Eye (tissue), 1 donor: ENCODE results near the gene TEAD1.
"Not testable (repeated sequence)": the region's sequence is repeated elsewhere in the genome, so short reads cannot be mapped to it uniquely, and the experiment has no call there.

Source experiments
- DNase-seq: peaks from one replicate; pipeline ENCODE4 v3.0.0-alpha.2; 2015

TEAD1 gene

DNA sequence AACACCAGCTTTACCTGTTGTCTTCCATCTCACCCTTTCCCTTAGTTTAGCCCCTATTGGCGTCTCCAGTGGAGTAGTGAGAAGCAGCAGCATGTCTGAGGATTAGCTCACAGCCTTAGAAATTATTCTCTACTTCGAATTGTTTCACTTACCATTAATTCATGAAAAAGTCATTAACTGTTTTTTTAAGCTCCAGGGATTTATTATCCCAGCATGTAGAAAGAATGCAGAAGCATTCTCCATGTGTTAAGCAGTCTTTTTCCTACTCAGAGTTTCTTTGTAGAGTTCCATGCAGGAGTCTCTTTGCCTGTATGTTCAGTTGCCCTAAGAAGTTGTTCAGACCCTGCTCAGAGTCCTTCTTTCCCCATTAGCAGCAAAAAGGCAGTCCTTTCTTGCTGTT lies 197.0 kb downstream of the TEAD1 start:
- no peak for DNase-seq

DNA sequence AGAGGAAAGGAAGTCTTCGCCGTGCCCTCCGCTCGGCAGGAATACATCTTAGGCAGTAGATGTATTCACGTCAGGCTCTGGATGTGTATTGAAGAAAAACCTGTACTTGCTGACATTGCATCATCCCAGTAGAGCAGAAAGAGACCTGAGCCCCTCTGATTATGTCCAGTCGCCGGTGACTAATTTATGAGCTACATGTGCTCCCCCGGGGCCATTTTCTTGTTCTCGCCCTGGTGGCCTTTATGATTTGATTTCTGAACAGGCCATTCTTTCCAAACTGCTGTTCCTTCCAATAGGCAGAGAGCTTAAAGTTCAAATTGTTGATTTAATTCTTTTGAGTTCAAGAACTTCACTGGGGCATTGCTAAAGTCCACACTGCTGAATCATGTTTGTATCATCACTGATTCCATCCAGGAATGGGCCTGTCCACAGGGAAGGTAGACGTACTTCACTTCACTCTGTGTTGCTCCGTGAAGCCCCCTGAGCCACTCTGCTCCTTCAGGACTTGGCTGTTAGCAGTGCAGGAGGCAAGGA lies 197.6 kb downstream of the TEAD1 start:
- DNase-seq, result peak; percentile 57

DNA sequence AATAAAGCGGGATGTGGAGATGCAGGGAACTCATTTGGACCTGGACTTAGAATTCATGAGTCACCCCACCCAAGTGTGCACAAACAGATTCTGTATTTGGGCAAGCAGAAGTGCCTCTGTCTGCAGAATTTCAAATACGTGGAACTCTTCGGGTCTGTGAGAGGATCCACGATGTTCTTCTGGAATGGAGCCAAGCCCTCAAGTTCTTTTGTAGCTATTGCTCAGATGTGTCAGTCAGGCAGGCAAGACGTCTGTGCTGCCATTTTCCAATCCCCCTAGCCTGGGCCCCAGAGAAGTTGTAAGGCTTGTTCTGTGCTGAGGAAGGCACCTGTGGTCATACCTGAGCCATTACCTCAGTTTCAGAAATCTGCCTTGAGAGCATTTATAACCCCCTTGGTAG lies 202.1 kb downstream of the TEAD1 start:
- no peak for DNase-seq

DNA sequence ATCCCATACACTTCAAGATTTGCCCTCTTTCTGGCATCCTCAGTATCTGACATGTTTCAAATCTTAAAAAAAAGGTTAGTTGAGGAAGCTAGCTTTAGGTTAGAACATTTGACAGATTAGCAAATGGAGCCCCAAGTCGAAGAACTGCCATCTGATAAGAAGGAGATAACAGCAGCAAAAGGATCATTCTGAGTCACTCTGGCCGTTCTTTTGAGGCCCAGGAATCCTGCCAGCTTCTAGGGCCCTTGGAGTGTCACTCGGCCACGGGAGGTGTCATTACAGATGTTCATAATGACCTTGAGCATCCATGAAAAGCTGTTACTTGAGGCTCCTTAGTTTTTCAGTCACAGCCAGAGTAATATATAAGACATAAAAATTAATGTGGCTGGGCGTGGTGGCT lies 202.8 kb downstream of the TEAD1 start:
- DNase-seq, result no peak

DNA sequence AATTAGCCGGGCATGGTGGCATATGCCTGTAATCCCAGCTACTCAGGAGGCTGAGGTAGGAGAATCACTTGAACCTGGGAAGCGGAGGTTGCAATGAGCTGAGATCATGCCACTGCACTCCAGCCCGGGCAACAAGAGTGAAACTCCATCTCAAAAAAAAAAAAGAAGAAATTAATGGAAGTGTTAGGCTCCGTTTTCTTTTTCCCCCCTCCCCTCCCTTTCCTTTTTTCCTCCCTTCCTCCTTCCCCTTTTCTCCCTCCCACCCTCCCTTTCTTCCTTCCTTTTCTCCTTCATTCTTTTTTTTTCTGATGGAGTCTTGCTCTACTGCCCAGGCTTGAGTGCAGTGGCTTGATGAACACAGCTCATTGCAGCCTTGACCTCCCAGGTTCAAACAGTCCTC lies 203.3 kb downstream of the TEAD1 start:
- not testable (repeated sequence) for DNase-seq

DNA sequence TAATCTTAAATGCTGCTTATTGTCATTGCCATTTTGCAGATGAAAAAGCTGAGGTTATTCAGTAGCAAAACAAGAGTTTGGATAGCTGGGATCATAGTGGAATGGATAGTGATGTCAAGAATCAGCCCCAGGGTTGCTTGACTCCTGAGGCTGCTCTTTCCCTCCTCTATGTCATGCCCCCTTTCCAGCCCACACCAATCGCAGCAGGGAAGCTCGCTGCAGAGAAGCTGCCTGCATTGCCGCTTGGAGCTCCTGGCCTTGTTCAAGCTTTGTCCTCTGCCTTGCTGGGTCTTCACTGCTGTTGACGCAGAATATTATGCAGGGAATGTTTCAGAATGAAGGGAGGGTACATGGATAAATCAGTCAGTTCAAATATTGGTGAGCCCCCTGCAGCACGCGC lies 206.1 kb downstream of the TEAD1 start:
- DNase-seq, result no peak

DNA sequence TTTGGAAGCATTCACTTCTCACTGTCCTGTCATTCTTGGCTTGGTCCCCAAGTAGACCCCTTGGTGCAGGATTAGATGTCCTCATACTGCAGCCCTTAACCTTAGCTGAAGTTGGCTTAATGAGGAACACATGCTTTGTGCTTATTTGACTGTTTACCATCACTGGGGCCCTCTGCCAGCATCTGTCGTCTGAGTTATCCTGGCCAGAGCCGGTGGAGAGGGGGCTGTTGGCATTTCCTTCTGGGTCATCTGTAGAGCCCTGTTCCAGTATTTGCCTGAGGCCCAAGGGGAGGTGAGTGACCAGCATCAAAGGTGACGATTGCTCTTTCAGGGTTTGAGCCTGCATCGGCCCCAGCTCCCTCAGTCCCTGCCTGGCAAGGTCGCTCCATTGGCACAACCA lies 208.4 kb downstream of the TEAD1 start:
- DNase-seq, result no peak

DNA sequence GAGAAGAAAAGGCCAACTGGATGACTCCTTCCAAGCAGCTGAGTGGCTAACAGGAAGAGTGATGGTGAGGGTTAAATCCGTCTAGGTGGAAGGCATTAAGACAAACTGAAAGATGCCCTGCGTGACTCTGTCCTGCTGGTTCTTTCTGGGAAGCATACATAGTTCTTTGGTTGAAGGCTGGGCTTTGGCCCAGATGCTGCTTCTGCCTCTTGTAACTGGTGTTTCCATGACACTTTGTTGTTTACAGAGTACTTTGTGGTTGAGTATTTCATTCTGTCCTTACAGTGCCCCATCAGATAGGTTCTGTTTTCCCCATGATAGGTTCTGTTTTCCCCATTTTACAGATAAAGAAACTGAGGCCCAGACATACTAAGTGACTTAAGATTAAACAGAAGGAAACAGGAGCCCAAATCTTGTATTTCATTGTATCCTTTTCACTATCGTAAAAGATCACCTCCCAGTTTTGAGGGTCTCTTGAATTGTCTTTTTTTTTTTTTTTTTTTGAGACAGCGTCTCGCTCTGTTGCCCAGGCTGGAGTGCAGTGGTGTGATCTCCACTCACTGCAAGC lies 210.6 kb downstream of the TEAD1 start:
- DNase-seq, result no peak

DNA sequence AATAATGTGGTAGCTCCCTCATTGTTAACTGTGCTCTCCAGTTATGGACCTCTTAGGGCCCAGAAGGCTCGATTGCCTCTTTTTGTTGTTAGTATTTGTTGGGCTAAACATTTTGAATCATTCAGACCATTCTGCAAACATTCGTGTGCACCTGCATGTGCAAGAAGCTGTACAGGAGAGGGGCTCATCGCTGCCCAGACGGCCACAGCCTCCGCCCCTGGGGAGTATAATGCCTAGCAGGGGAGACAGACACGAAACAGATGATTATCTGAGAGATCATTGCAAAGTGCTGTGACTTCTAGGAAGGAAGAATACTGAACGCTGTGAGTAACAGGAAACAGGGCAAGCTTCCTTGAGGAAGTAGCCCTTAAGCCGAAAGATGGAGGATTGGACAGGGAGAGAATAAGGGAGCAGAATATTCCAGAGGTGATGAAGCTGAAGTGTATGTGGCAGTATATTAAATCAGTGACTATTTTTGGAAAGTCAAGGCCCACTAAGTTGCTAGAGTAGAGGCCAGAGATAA lies 211.6 kb downstream of the TEAD1 start:
- DNase-seq, result no peak

DNA sequence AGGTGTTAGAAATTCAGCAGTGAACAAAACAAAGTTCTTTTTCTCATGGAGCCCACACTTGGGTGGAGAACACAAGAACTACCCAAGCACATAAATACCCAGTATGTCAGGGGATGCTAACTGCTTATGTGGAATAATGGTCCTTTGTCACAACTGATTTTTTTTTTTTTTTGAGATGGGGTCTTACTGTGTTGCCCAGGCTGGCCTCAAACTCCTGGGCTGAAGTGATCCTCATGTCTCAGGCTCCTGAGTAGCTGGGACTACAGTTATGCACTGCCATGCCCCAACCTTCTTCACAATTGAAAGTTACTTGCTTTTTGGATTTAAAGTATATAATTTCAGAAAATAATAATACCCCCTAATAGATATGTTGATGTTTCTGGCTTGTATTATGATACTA lies 212.3 kb downstream of the TEAD1 start:
- no peak for DNase-seq

DNA sequence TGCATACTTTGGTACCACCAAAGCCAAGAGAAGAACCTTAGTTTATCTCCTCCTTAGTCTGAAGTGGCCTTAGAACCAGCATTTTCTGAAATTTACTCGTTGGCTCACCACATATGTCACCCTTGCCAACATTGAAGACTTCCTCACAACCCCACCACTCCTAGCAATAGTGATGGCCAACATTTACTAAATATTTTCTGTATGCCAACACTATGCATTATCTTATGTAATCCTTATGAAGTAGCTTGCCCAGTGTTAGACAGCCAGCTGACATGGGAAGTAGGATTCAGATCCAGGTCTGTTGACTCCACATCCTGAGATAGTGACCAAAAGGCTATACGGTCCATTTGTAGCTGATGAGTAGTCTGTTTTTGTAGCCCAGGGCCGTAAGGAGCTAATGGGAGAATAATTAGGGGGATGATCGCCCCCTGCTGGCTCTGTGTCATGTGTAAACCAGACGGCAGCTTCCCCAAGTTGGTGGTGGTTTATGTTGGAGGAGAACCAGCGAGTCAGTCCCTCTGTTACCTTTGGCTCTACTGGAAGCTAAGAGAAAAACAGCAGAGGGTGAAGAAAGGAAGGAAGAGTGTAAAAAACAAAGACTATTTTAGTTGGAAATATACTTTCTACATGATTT lies 214.4 kb downstream of the TEAD1 start:
- DNase-seq, result peak; percentile 96

DNA sequence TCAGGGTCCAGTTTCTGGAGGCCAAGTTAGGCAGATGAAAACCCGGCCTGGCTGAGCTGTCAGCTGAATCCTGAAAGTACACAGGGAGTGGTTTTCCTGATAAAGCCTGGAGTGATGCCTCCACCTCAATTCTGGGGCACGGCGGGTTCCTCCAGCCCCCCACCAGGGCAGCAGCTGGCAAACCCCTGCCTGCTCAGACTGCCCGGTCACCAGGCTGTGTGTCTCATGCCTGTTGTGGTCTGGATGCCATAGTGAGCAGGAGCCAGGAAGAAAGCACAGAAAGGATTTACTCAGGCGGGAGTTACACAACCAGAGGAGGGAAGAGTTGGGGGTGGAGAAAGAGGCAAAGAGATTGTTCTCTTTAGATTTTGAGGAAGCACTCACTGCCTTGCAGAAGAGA lies 215.0 kb downstream of the TEAD1 start:
- no peak for DNase-seq

DNA sequence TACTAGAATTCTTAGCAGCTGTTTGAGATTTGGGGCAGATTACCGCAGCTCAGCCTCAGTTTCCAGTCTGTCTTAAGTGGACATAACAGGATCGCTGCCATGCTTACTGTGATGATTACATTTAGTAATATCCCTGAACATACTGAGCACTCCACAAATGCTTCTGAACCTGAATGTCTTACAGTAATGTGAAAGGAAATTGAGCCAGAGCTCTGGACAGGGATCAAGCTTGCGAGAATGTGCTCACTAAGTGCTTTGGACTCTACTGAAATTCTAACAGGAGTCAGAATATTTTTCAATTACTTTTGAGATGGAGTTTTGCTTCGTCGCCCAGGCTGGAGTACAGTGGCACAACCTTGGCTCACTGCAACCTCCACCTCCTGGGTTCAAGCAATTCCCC lies 216.3 kb downstream of the TEAD1 start:
- no peak for DNase-seq

DNA sequence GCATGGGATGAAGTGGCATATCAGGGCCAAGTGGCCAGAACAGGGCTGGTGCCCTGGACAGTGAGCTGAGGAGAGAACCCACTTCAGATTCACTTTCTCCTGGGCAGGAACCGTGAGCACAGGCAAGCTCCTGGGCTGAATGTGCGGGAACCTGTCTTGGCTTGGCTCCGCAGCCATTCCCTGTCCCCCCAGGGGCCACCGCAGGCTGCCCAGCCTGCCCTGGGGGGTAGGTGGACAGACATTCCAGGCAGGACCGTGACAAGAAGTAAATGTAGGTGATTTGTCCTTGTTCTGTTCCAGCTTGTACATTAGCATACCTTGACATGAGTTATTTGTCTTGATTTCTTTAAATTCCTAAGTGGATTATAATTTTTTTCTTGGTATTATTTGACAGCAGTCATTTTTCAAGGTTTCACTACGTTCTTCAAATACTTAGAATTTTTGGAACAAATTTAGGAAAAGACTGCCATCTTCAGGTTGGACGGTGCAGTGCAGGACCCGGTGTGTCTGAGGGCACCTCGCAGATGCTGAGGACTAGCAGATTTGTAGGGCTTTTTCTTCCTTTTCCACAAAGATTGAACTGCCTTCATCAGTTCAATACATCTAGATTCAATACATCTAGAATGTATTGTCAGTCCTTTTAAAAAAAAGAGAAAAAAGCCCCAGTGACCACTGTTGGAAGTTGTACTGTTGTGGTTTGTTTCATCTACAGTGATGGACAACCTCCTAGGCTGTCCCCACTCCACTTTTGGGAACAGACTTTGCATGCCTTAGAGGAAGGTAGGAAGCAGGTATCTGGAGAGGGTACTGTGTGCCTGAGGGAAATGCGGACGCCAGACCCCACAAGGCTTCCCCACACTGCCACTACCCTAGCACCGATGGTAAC lies 219.8 kb downstream of the TEAD1 start:
- DNase-seq, result peak; percentile 88

DNA sequence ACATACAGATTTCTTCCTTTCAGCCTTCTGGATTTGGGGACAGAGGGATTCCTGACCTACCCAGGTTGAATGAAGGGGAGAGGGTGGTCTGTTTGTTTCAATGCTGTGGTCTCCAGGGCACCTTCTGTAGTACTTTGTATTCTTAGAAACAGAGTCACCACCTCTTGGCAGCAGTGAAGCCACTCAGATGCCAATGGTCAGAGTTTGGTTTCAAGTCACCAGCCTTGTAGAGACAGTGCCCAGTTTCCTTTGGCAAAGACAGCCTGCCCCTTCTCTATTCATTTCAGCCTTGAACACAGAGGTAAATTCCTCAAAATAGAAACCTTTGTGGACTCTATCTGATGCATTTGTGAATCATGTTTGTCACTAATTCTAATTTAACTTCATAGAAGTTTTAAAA lies 223.2 kb downstream of the TEAD1 start:
- no peak for DNase-seq

DNA sequence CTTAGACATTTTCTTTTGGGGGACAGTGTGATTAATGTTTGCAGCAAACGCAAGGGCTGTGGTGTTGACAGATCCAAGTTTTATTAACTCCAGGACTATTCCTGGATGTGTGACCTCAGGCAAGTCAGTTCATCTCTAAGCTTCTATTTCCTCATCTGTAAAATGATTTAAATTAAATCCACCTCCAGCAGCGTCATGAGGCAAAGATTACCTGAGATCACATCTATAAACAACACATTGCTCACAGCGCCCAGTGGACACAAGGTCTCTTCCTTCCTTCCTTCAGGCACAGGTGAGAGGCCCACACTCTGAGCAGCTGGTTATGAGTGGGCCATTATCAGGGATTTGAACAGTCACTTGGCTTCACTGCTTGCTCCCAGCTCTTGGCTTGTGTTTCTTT lies 223.6 kb downstream of the TEAD1 start:
- DNase-seq, result no peak

DNA sequence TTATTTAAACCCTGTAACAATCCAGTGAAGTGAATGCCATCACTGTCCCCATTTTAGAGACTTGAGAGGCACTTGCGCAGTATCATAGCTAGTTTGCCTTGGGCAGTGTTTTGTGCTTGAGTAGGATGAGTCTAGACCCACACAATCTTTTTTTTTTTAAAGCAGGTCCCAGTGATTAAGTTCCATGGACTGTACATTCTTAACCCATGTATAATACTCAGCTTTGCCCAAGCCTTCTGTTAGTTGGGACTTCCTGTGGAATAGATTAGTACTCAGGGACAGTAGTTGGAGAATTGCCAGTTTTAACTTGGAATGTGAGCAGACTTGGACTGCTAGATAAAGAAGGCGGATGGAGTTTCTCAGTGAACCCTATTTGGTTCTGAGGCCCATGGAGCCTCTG lies 226.3 kb downstream of the TEAD1 start:
- peak; percentile 20 for DNase-seq

DNA sequence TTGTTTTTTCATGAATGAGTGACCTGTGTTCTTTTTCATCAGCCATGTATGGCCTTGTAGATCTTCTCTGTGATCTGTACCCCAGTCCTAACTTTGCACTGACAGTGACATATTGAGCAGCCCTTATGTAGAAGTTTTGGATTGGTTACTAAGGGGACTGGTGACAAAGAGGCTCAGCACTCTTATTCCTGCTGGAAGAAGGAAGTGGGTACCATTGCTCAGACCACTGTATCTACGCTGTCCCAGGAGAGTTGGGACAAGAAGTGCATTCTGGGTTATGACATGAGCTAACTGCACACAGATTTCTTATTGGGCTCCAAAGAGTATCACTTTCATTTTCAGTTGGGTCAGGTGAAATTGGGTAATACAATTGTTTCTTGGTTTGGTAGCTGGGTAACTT lies 227.1 kb downstream of the TEAD1 start:
- no peak for DNase-seq

DNA sequence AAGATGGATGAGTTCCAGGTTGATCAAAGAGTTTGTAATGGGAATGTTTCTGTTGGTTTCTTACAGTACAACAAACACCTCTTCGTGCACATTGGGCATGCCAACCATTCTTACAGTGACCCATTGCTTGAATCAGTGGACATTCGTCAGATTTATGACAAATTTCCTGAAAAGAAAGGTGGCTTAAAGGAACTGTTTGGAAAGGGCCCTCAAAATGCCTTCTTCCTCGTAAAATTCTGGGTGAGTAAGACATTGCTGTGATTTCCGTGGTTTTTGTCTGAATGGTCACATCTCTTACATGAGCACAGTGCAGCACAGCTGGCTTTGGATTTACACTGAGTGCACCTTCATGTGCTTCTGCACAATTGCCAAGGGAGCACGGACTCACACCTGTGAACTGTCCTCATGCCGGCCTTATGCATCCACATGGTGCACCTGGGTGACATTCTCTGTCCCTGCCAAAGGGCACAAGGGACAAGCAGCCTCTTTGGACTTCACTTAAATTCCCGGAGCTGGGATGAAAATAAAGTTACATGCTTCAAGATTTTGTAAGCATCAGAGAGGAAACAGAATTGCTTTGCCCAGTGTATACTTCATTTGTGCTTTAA lies 227.8 kb downstream of the TEAD1 start:
- no peak for DNase-seq

DNA sequence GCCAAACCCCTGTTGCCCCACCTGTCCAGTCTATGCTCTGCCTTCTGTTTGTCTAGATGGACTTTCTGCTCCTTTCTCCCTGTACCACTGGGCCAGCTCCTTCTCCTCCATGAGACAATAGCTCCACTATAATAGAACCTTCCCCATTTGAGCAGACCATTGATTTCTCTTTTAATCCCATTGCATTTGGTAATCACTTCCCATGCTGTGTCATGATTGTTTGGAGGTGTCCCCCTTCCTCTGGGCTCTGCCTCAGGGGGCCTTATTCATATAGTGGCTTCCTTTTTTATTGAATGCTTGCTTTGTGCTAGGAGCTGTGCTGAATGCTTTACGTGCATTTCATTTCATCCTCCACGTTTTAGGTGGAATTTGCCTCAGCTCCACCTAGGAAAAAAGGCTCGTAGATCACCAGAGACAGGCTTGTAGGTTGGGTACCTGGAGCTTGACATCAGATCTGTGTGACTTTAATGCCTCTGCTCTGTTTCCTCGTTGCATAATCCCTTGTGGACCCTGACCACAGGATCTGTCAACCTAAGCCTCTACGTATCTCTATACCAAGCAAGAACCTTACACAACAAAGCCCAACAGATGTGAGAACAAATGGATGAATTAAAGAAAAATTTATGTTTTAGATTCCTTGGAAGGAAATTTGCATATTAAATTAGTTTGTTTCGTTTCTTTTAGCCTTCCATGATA lies 228.7 kb downstream of the TEAD1 start:
- DNase-seq, result no peak

DNA sequence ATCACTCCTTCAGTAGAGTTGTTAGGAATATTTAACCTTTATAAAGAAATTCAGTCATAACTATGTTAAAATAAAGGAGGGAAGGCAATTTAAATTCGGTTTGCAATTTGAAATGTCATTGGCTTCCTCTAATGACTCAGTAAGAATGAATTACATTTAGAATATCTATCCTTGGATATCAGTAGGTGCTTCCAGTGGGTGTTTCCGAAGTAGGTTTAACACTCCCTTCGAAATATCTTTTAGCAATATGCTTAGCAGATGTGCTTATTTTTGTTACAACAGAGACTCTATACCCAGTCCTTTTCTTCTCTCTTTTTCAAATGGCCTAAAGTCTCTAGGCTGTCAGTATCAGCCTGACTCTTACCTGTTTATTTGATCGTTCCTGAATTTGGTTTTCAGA lies 231.2 kb downstream of the TEAD1 start:
- no peak for DNase-seq

DNA sequence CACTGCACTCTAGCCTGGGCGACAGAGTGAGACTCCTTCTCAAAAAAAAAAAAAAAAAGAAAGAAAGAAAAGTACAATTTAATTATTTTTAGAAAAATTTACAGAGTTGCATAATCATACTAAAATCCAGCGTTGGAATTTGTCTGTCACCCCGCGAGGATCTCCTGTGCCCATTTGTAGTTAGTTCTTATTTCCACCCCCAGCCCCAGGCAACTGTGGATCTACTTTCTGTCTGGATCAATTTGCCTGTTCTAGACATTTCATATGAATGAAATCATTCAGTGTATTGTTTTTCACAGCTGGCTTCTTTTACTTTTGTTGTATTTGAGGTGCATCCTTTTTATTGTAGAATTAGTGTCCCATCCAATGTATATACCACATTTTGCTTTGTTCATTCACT lies 232.3 kb downstream of the TEAD1 start:
- DNase-seq, result no peak

DNA sequence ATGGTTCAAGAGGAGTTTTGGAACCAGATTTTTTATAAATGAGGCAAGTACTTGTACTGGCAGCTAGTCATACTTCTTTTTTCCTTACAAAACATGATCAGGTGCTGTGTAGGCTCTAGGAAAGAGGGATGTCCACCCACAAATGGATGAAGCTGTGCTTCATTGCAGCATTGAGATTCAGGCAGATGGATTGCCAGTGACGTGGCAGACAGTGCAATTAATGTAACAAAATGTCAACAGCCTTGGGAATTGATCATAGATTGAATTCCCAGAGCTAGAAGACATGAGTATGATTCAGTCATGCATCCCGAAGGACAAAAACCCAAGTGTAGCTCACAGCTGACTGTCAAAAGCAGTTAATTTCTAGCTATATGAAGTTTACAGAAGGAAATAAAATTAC lies 235.7 kb downstream of the TEAD1 start:
- DNase-seq, result peak; percentile 65
